ENCODE data around the gene CRELD2. TPM values are rescaled to one million over a fixed set of nuclear protein-coding genes. Genes with fewer than 3 reads are reported as not detected.
A peak's percentile ranks its signal among the peaks of the same experiment; 100 is the strongest.

The CRELD2 gene
- total and polyA plus RNA-seq, 8 donors = 19.4 to 83.0 (median 38.0) TPM

DNA sequence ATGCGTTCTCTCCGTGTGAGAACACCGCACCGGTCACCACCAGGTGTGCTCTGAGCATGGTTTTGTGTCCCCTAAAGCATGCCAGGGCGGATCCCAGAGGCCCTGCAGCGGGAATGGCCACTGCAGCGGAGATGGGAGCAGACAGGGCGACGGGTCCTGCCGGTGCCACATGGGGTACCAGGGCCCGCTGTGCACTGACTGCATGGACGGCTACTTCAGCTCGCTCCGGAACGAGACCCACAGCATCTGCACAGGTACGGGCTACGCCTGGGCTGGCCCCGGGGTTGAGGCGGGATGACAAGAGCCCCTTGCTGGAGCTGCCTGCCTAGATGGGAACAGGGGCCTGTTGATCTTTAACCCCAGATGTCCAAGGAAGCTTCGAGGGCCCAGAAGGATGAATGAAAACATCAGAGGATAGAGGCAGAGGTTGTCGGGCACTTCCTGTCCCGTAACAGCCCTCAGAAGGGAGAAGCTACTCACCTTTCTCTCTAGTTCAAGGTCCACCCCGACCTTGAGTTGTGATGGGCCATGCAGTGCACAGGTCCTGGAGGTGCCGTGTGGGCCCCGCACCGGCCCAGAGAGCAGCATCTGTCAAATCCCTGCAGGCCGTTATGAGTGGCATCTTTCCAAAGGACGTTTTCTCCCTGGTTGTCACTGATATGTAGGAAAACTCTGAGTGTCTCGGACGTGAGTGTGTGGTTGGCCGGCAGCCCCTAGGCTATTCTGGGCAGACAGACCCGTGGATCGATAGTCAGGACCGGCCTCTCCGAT is 3.3 kb downstream of the CRELD2 start:
- WGBS, 5 donors = 92 to 94% (median 93%) methylated on average over 28 to 35 of the region's 35 CpGs
- intact Hi-C loops (cut with DNase I; ENCODE audit: low total_unique reads) = no loop called here
- Histone ChIP-seq H3K4me1 (peaks cover 17 to 34% (median 30%) of the 10 kb centered on the region in 4 donors), H3K27me3 (no peaks in the 10 kb centered on the region), H3K36me3 (peaks cover 5 to 58% (median 50%) of the 10 kb centered on the region in 4 donors), H3K27ac (no peak overlapping the region), H3K4me3 (no peak overlapping the region), H3K9me3 (no peaks in the 10 kb centered on the region)
- no peak for DNase-seq
- TF ChIP-seq, protein P1, sequence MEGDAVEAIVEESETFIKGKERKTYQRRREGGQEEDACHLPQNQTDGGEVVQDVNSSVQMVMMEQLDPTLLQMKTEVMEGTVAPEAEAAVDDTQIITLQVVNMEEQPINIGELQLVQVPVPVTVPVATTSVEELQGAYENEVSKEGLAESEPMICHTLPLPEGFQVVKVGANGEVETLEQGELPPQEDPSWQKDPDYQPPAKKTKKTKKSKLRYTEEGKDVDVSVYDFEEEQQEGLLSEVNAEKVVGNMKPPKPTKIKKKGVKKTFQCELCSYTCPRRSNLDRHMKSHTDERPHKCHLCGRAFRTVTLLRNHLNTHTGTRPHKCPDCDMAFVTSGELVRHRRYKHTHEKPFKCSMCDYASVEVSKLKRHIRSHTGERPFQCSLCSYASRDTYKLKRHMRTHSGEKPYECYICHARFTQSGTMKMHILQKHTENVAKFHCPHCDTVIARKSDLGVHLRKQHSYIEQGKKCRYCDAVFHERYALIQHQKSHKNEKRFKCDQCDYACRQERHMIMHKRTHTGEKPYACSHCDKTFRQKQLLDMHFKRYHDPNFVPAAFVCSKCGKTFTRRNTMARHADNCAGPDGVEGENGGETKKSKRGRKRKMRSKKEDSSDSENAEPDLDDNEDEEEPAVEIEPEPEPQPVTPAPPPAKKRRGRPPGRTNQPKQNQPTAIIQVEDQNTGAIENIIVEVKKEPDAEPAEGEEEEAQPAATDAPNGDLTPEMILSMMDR (IDR thresholded peaks at IDR 0.05) = no peak
- no peak for TF ChIP-seq EP300 (IDR thresholded peaks at IDR 0.05)
- no peak for TF ChIP-seq POLR2A (IDR thresholded peaks at IDR 0.05)
- no peak for TF ChIP-seq POLR2AphosphoS5 (IDR thresholded peaks at IDR 0.05)

DNA sequence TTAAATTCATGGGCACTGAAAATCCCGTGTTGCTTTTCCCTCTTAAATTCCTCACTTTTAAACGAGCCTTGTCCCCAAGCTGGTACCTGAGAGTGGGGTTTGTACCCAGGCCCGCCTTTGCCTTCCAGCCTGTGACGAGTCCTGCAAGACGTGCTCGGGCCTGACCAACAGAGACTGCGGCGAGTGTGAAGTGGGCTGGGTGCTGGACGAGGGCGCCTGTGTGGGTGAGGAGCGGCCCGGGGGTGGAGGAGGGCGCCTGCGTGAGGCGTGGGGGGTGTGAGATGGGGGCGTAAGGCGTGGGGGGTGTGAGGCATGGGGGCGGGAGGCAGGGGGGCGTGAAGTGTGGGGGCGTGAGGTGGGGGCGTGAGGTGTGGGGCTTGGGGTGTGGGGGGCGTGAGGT is 4.0 kb downstream of the CRELD2 start:
- no peak for DNase-seq
- Histone ChIP-seq H3K4me3 (no peak overlapping the region), H3K4me1 (peaks cover 11 to 26% (median 23%) of the 10 kb centered on the region in 4 donors), H3K27ac (no peak overlapping the region), H3K27me3 (no peaks in the 10 kb centered on the region), H3K36me3 (peaks cover 5 to 62% (median 54%) of the 10 kb centered on the region in 4 donors), H3K9me3 (no peaks in the 10 kb centered on the region)
- TF ChIP-seq POLR2A (IDR thresholded peaks at IDR 0.05) (no peak), POLR2AphosphoS5 (IDR thresholded peaks at IDR 0.05) (no peak)
- 81 to 95% (median 95%) methylated on average over 15 to 22 of the region's 22 CpGs for WGBS, 5 donors
- intact Hi-C loops (cut with DNase I; ENCODE audit: low total_unique reads) = no loop called here

DNA sequence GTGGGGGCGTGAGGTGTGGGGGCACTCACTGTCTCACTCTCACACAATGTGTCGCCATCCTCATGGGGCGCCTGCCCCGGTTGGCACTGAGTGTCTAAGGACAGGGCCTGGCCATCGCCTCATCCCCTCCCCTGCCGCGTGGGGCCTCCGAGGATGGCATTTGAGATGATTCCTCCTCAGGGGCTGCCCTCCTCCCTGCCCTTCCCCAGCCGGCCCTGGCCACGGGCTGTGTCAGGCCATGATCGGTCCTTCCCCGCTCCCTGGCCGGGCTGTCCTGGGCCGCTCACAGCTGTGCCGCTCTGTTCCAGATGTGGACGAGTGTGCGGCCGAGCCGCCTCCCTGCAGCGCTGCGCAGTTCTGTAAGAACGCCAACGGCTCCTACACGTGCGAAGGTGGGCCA is 4.5 kb downstream of the CRELD2 start:
- H3K27me3 ChIP-seq = no peaks in the 10 kb centered on the region
- intact Hi-C loops (cut with DNase I; ENCODE audit: low total_unique reads) = no loop called here
- H3K36me3 ChIP-seq = peaks cover 5 to 65% (median 58%) of the 10 kb centered on the region in 4 donors
- no peak for DNase-seq
- TF ChIP-seq EP300 (IDR thresholded peaks at IDR 0.05) (no peak), POLR2AphosphoS5 (IDR thresholded peaks at IDR 0.05) (no peak), POLR2A (IDR thresholded peaks at IDR 0.05) (no peak)
- TF ChIP-seq, protein P1 (IDR thresholded peaks at IDR 0.05) = no peak
- H3K27ac ChIP-seq = no peak overlapping the region
- no peaks in the 10 kb centered on the region for H3K9me3 ChIP-seq
- WGBS, 5 donors = 88 to 97% (median 92%) methylated on average over 20 to 25 of the region's 25 CpGs
- H3K4me1 ChIP-seq = peaks cover 11 to 23% (median 19%) of the 10 kb centered on the region in 4 donors
- no peak overlapping the region for H3K4me3 ChIP-seq

DNA sequence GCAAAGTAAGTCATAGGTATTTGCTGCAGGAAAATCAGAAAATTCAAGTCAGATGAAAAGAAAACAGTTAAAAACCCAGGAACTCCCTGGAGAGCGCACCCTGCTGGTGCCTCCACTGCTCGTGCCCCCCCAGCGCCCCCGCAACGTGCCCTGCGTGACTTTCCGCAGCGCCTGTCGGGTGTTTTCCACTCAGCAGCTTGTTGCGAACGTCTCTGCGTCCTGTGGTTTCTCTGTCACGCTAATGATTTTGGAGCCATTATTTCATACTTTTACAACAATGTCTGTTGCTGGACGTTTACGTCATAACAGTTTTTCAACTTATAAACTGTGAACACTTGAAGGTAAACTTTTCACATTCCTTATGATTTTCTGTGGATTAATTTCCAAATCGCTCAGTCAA is 5.0 kb downstream of the CRELD2 start:
- Histone ChIP-seq H3K4me1 (peaks cover 11 to 23% (median 19%) of the 10 kb centered on the region in 4 donors), H3K4me3 (no peak overlapping the region), H3K36me3 (peaks cover 5 to 65% (median 59%) of the 10 kb centered on the region in 4 donors), H3K27ac (peak overlapping the region in 1 of 5 donors; percentile 24), H3K9me3 (no peaks in the 10 kb centered on the region), H3K27me3 (peaks cover 0 to under 1% (median 0%) of the 10 kb centered on the region in 3 donors)
- 62 to 83% (median 75%) methylated on average over 16 of the region's 16 CpGs for WGBS, 5 donors
- intact Hi-C loops (cut with DNase I; ENCODE audit: low total_unique reads) = no loop called here
- no peak for TF ChIP-seq EP300 (IDR thresholded peaks at IDR 0.05)
- TF ChIP-seq, protein P1 (IDR thresholded peaks at IDR 0.05) = peak in 1 of 7 experiments; percentile 12
- no peak for DNase-seq

Measured in stomach (tissue), 9 donors.